GM13976 (cell line): Measurements from ENCODE around the gene KCND3.

Experiments used
- DNase-seq: peaks from one replicate; pipeline ENCODE4 v3.0.0; 2012; ENCODE audit warnings: low spot score
- in situ Hi-C: fragments of 300-500 bp; cut with MboI; formaldehyde crosslinking; loops from one replicate; pipeline ENCODE4 v1.12.0; 2022; ENCODE audit warnings: low sequenced_read_pairs, mixed read lengths, inconsistent platforms; ENCODE audit not compliant: unreplicated experiment
- TF ChIP-seq, protein P1 (sequence below): IDR thresholded peaks from 2 replicates; pipeline ENCODE4 v1.5.1; 2012; ENCODE audit warnings: borderline replicate concordance, mild to moderate bottlenecking; ENCODE audit not compliant: insufficient read depth; ENCODE audit errors: extremely low read depth, missing control alignments, control extremely low read depth

KCND3 gene

DNA sequence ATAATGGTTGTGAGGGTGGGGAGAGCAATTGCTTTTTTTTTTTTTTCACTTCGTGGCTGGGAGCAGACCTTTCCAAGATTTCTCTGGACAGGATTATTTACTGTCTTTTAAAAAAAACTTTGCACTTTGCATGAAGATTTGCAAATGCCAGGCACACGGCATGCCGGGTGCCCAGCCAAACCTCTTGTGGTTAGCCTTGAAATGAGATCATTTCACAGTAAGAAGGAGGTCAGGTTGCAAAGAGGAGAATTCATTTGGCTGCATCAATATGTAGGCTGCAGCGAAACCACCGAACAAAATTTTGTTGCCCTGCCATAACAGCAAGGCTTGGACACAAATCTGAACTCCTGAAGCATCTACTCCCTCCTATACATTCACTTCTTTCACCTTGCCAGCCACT is 36.5 kb upstream of the KCND3 start:
- no peak for DNase-seq
- TF ChIP-seq, protein P1, sequence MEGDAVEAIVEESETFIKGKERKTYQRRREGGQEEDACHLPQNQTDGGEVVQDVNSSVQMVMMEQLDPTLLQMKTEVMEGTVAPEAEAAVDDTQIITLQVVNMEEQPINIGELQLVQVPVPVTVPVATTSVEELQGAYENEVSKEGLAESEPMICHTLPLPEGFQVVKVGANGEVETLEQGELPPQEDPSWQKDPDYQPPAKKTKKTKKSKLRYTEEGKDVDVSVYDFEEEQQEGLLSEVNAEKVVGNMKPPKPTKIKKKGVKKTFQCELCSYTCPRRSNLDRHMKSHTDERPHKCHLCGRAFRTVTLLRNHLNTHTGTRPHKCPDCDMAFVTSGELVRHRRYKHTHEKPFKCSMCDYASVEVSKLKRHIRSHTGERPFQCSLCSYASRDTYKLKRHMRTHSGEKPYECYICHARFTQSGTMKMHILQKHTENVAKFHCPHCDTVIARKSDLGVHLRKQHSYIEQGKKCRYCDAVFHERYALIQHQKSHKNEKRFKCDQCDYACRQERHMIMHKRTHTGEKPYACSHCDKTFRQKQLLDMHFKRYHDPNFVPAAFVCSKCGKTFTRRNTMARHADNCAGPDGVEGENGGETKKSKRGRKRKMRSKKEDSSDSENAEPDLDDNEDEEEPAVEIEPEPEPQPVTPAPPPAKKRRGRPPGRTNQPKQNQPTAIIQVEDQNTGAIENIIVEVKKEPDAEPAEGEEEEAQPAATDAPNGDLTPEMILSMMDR: no peak
- in situ Hi-C loops: no loop called here

DNA sequence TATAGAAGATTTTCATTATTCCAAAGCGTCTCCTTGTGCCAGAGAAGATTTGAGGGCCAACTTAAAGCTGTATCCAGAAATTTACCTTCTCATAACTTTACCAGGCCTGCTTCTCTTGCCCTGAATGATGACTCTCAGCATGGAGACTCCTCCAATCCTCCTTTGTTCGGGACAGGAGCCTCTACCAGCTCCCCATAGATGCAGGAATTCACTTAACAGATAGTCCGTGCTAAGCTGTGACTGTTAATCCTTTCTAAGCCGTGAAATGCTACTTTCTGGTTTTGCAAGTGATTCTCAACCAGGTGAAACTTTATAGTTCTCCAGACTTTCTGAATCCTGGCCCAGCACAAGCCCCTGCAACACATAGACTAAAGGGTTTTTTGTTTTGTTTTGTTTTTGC is 31.8 kb upstream of the KCND3 start:
- TF ChIP-seq, protein P1: no peak
- no peak for DNase-seq
- in situ Hi-C loops: no loop called here

DNA sequence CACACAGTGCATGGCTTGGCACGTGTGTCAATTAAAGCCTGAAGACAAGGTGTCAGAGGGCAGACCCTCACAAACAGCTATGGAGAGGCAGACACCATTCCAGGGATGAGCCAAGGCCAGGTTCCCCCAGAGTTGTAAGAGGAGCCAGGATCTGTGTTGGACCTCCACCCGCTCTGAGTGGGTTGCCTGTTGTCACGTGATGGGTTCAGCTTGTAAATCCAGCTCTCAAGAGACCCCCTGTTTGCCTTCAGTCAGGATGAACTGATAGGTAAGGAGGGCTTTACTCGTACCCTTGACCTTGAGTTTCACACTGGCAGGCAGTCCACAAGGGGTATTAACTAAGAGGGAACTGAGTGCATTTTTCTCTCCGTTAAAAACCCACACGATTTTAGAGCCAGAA is 27.7 kb upstream of the KCND3 start:
- in situ Hi-C loops: no loop called here
- TF ChIP-seq, protein P1: no peak
- no peak for DNase-seq

DNA sequence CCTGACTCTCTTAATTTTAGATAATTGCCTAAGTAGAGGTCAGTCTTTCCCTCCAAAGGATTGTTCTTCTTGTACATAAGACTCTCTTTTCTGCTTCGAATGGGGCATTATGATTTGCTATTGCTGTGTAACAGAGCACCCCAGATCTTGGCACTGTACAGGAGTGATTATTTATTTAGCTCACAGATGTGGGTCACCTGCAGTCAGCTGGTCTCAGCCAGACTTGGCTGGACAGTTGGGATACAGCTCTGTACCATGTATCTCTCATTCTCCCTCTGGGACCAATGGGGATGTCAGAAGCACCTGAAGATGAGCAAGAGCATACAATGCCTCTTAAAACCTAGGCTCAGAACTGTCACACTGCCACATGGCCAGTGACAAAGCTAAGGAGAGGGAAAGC is 23.4 kb upstream of the KCND3 start:
- DNase-seq: no peak
- TF ChIP-seq, protein P1: no peak
- in situ Hi-C loops: no loop called here

DNA sequence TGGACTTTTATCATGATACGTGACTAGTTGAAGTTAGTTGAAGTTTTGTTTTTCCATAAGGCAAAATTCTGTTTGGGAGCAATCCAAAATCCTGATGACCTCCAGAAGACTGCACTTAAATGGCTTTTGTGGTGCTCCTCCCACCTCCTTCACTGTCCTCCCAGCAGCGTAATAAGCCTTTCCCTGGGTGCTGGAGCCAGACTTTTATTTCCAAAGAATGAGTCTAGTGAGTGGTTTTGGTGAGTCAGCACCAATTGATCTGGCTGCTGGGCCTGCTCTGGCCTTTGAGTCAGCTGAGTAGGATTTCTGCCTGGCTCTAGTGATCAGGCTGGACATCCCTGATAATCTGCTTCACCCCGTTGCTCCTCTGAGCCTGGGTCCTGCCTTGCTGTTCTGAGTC is 21.7 kb upstream of the KCND3 start:
- no peak for DNase-seq
- in situ Hi-C loops: no loop called here
- TF ChIP-seq, protein P1: no peak

DNA sequence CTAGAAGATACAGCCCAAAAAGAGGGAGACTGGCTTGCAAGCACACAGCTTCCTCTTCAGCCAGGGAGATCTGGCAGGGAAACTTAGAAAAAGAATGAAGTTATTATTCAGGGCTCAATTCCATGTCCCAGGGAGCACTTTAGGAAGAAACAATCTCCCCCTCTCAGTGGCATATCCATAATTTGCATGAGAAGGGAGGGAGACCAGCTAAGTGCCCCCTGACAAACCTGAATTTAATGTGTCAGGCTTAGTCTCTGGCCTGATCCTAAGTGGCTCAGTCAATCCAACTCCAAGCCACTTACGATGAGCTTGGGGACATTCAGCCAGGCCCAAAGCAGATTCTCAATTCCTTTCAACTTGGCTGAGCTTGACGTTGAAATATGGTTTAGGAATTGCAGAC is 17.7 kb upstream of the KCND3 start:
- no peak for DNase-seq
- in situ Hi-C loops: no loop called here
- TF ChIP-seq, protein P1: no peak
